ENCODE data around the gene SYNPO. TPM values are rescaled to one million over a fixed set of nuclear protein-coding genes. Genes with fewer than 3 reads are reported as not detected.

The SYNPO gene
- total RNA-seq, 2 donors from 2014 or later = 4.2 to 4.5 TPM

GRCh38 chr5:150641824-150642566 lies 1.5 kb downstream of the SYNPO start:
- WGBS, 2 experiments (ENCODE audit: insufficient coverage in 1 of 2, insufficient read length in 1 of 2) = 84 to 91% methylated on average over 3 to 5 of the region's 5 CpGs
- TF ChIP-seq CTCF (conservative IDR thresholded peaks at IDR 0.05) = no peak
- Mint-ChIP-seq H3K4me1 (peaks cover 76% of the 10 kb centered on the region), H3K4me3 (no peak overlapping the region), H3K27ac (no peak overlapping the region), H3K9me3 (no peaks in the 10 kb centered on the region), H3K36me3 (ENCODE audit: low read depth) (no peaks in the 10 kb centered on the region), H3K27me3 (ENCODE audit: insufficient read depth) (no peaks in the 10 kb centered on the region)
- no peak overlapping the region for H3K9ac ChIP-seq (ENCODE audit: extremely low read depth, low read length, poor library complexity, severe bottlenecking)
- H3K36me3 ChIP-seq (ENCODE audit: control insufficient read depth, insufficient read depth, low read length) = no peaks in the 10 kb centered on the region
- no peaks in the 10 kb centered on the region for H3K9me3 ChIP-seq (ENCODE audit: control insufficient read depth, low read length)
- H3K4me1 ChIP-seq (ENCODE audit: control insufficient read depth, insufficient read depth, low read length) = peaks cover 45% of the 10 kb centered on the region
- no peak overlapping the region for H3K4me3 ChIP-seq (ENCODE audit: low read length)
- H3K27ac ChIP-seq (ENCODE audit: low read depth, low read length) = no peak overlapping the region
- H3K27me3 ChIP-seq (ENCODE audit: control insufficient read depth, insufficient read depth, low read length, poor library complexity, severe bottlenecking) = no peaks in the 10 kb centered on the region
- DNase-seq = no peak

GRCh38 chr5:150642567-150642927 lies 2.1 kb downstream of the SYNPO start:
- no peaks in the 10 kb centered on the region for H3K9me3 Mint-ChIP-seq
- H3K4me3 Mint-ChIP-seq = no peak overlapping the region
- no peak for DNase-seq
- no peak overlapping the region for H3K27ac Mint-ChIP-seq
- Histone ChIP-seq H3K9me3 (ENCODE audit: control insufficient read depth, low read length) (no peaks in the 10 kb centered on the region), H3K4me1 (ENCODE audit: control insufficient read depth, insufficient read depth, low read length) (peaks cover 45% of the 10 kb centered on the region), H3K36me3 (ENCODE audit: control insufficient read depth, insufficient read depth, low read length) (no peaks in the 10 kb centered on the region), H3K27ac (ENCODE audit: low read depth, low read length) (no peak overlapping the region), H3K27me3 (ENCODE audit: control insufficient read depth, insufficient read depth, low read length, poor library complexity, severe bottlenecking) (no peaks in the 10 kb centered on the region), H3K4me3 (ENCODE audit: low read length) (no peak overlapping the region), H3K9ac (ENCODE audit: extremely low read depth, low read length, poor library complexity, severe bottlenecking) (no peak overlapping the region)
- WGBS, 2 experiments (ENCODE audit: insufficient coverage in 1 of 2, insufficient read length in 1 of 2) = 85 to 88% methylated on average over 5 of the region's 5 CpGs
- H3K36me3 Mint-ChIP-seq (ENCODE audit: low read depth) = no peaks in the 10 kb centered on the region
- no peak for TF ChIP-seq CTCF (conservative IDR thresholded peaks at IDR 0.05)
- H3K27me3 Mint-ChIP-seq (ENCODE audit: insufficient read depth) = peaks cover 1% of the 10 kb centered on the region
- H3K4me1 Mint-ChIP-seq = peaks cover 72% of the 10 kb centered on the region

- H3K36me3 ChIP-seq (ENCODE audit: control insufficient read depth, insufficient read depth, low read length) = no peaks in the 10 kb centered on the region
- Mint-ChIP-seq H3K4me3 (no peak overlapping the region), H3K9me3 (no peaks in the 10 kb centered on the region), H3K27ac (peak overlapping the region; percentile 58), H3K36me3 (ENCODE audit: low read depth) (no peaks in the 10 kb centered on the region), H3K4me1 (peaks cover 69% of the 10 kb centered on the region), H3K27me3 (ENCODE audit: insufficient read depth) (peaks cover 2% of the 10 kb centered on the region)
- no peaks in the 10 kb centered on the region for H3K27me3 ChIP-seq (ENCODE audit: control insufficient read depth, insufficient read depth, low read length, poor library complexity, severe bottlenecking)
- no peak overlapping the region for H3K27ac ChIP-seq (ENCODE audit: low read depth, low read length)
- TF ChIP-seq CTCF (conservative IDR thresholded peaks at IDR 0.05) = no peak
- no peak for DNase-seq
- no peaks in the 10 kb centered on the region for H3K9me3 ChIP-seq (ENCODE audit: control insufficient read depth, low read length)
- H3K9ac ChIP-seq (ENCODE audit: extremely low read depth, low read length, poor library complexity, severe bottlenecking) = no peak overlapping the region
- no peak overlapping the region for H3K4me3 ChIP-seq (ENCODE audit: low read length)
- peaks cover 45% of the 10 kb centered on the region for H3K4me1 ChIP-seq (ENCODE audit: control insufficient read depth, insufficient read depth, low read length)
- WGBS, 2 experiments (ENCODE audit: insufficient coverage in 1 of 2, insufficient read length in 1 of 2) = 95% methylated on average over 4 to 9 of the region's 12 CpGs
These were observed 2.7 kb downstream of the SYNPO start for GRCh38 chr5:150642991-150643710.
